IMR-90 (cell line): ENCODE data around the gene USB1. TPM values are rescaled to one million over a fixed set of nuclear protein-coding genes. Genes with fewer than 3 reads are reported as not detected.

Experiments
- ATAC-seq: fragments of 200-7000 bp; cut with Tn5 transposase; 2 replicates; pipeline ENCODE4 v1.9.1; 2020; ENCODE audit warnings: low read depth, mild to moderate bottlenecking, moderate library complexity
- BruUV-seq: library from RNA; stranded (reverse); fragments of 400-500 nt; replicated peaks from 2 replicates; lab custom pipeline; 2021; lab: Mats Ljungman, UMichigan
- CTCF ChIA-PET: fragments of 300-600 bp; formaldehyde crosslinking; extraction: SDS; loops from one replicate; lab custom pipeline; 2021; ENCODE audit warnings: antibody characterized with exemption; lab: Yijun Ruan, JAX
- POLR2A ChIA-PET: fragments of 300-600 bp; sonication (Branson Sonifier 250); formaldehyde crosslinking; loops from one replicate; lab custom pipeline; 2022; ENCODE audit warnings: antibody characterized with exemption; ENCODE audit not compliant: unreplicated experiment; lab: Charles Lee
- DNase-seq: peaks from one replicate; pipeline ENCODE4 v3.0.0; 2013
- H2AFZ ChIP-seq: replicated peaks from 2 replicates; pipeline ENCODE3; 2013; ENCODE audit warnings: low read length, mild to moderate bottlenecking; ENCODE audit not compliant: poor library complexity
- H2AK5ac ChIP-seq: 2 replicates; pipeline ENCODE4 v1.6.1; 2013; ENCODE audit warnings: low read depth, low read length, inconsistent platforms
- H2AK9ac ChIP-seq: replicated peaks from 2 replicates; pipeline ENCODE3; 2013; ENCODE audit warnings: mild to moderate bottlenecking, low read depth, low read length, moderate library complexity; ENCODE audit not compliant: poor library complexity
- H2BK120ac ChIP-seq: 2 replicates; pipeline ENCODE4 v1.6.1; 2013; ENCODE audit warnings: low read depth, low read length, inconsistent platforms
- H2BK15ac ChIP-seq: 3 replicates; pipeline ENCODE4 v1.6.1; 2013; ENCODE audit warnings: low read depth, low read length, inconsistent platforms
- H2BK20ac ChIP-seq: 2 replicates; pipeline ENCODE4 v1.6.1; 2013; ENCODE audit warnings: low read depth, mild to moderate bottlenecking, inconsistent platforms, low read length, moderate library complexity
- H2BK5ac ChIP-seq: 2 replicates; pipeline ENCODE4 v1.6.1; 2013; ENCODE audit warnings: mild to moderate bottlenecking, low read depth, low read length, inconsistent platforms; ENCODE audit not compliant: poor library complexity, severe bottlenecking
- H3K14ac ChIP-seq: replicated peaks from 2 replicates; pipeline ENCODE4 v1.6.1; 2013; ENCODE audit warnings: low read depth, low read length, inconsistent platforms
- H3K18ac ChIP-seq: 2 replicates; pipeline ENCODE4 v1.6.1; 2013; ENCODE audit warnings: low read depth, low read length, control low read depth
- H3K23ac ChIP-seq: 2 replicates; pipeline ENCODE4 v1.6.1; 2013; ENCODE audit warnings: low read depth, low read length, inconsistent platforms
- H3K27ac ChIP-seq: 2 replicates; pipeline ENCODE4 v1.5.1; 2013; ENCODE audit warnings: mild to moderate bottlenecking, control low read depth, low read length; ENCODE audit not compliant: insufficient read depth
- H3K27me3 ChIP-seq: 2 replicates; pipeline ENCODE4 v1.6.1; 2013; ENCODE audit warnings: low read length; ENCODE audit not compliant: control insufficient read depth, insufficient read depth
- H3K36me3 ChIP-seq: 2 replicates; pipeline ENCODE4 v1.6.1; 2013; ENCODE audit warnings: low read length, mixed read lengths; ENCODE audit not compliant: control insufficient read depth, insufficient read depth
- H3K4ac ChIP-seq: 2 replicates; pipeline ENCODE4 v1.6.1; 2013; ENCODE audit warnings: low read depth, low read length, inconsistent platforms
- H3K4me1 ChIP-seq: 2 replicates; pipeline ENCODE4 v1.6.1; 2013; ENCODE audit warnings: low read length, mixed read lengths; ENCODE audit not compliant: control insufficient read depth, insufficient read depth
- H3K4me2 ChIP-seq: 2 replicates; pipeline ENCODE4 v1.6.1; 2013; ENCODE audit warnings: low read depth, mild to moderate bottlenecking, control low read depth, low read length, moderate library complexity
- H3K4me3 ChIP-seq: 2 replicates; pipeline ENCODE4 v1.5.1; 2013; ENCODE audit warnings: low read depth, mild to moderate bottlenecking, control low read depth, low read length, moderate library complexity; ENCODE audit not compliant: insufficient read depth
- H3K56ac ChIP-seq: 2 replicates; pipeline ENCODE4 v1.6.1; 2013; ENCODE audit warnings: low read length, inconsistent platforms; ENCODE audit not compliant: insufficient read depth; ENCODE audit errors: extremely low read depth
- H3K79me1 ChIP-seq, 2 experiments: 2 replicates each; pipeline ENCODE4 v1.6.1; 2013; ENCODE audit warnings: low read length in 2 of 2, inconsistent platforms in 1 of 2, low read depth in 1 of 2
- H3K9ac ChIP-seq: 2 replicates; pipeline ENCODE4 v1.6.1; 2013; ENCODE audit warnings: low read depth, low read length, control low read depth
- H3K9me1 ChIP-seq: 2 replicates; pipeline ENCODE4 v1.6.1; 2013; ENCODE audit warnings: low read length, inconsistent platforms; ENCODE audit not compliant: insufficient read depth
- H3K9me3 ChIP-seq: 2 replicates; pipeline ENCODE4 v1.6.1; 2013; ENCODE audit warnings: low read length; ENCODE audit not compliant: control insufficient read depth, insufficient read depth
- H4K20me1 ChIP-seq: 2 replicates; pipeline ENCODE4 v1.6.1; 2013; ENCODE audit warnings: low read length, inconsistent platforms; ENCODE audit not compliant: insufficient read depth
- H4K5ac ChIP-seq: 2 replicates; pipeline ENCODE4 v1.6.1; 2013; ENCODE audit warnings: mild to moderate bottlenecking, low read depth, low read length, control low read depth
- H4K8ac ChIP-seq, 2 experiments: 2 replicates each; pipeline ENCODE4 v1.6.1; 2013; ENCODE audit warnings: low read depth in 2 of 2, low read length in 2 of 2, control low read depth in 1 of 2, inconsistent platforms in 1 of 2
- H4K91ac ChIP-seq: 2 replicates; pipeline ENCODE4 v1.6.1; 2013; ENCODE audit warnings: low read depth, low read length, inconsistent platforms; ENCODE audit not compliant: insufficient read depth
- CEBPB ChIP-seq: IDR thresholded peaks from 2 replicates; pipeline ENCODE4 v1.6.1; 2012; ENCODE audit warnings: low read depth, low read length, improper control_type of control experiment
- MAFK ChIP-seq: IDR thresholded peaks from 2 replicates; pipeline ENCODE4 v1.6.1; 2012; ENCODE audit warnings: low read depth, low read length, improper control_type of control experiment
- MAZ ChIP-seq: IDR thresholded peaks from 2 replicates; pipeline ENCODE4 v1.6.1; 2012; ENCODE audit warnings: low read depth, mild to moderate bottlenecking, low read length, improper control_type of control experiment, moderate library complexity, borderline replicate concordance
- NFE2L2 ChIP-seq: fragments of 150-350 bp; IDR thresholded peaks from 2 replicates; pipeline ENCODE4 v1.6.1; 2016; ENCODE audit warnings: low read depth, mild to moderate bottlenecking, low read length
- POLR2A ChIP-seq: IDR thresholded peaks from 2 replicates; pipeline ENCODE4 v1.6.1; 2012; ENCODE audit warnings: mild to moderate bottlenecking, low read depth, low read length
- RAD21 ChIP-seq: IDR thresholded peaks from 2 replicates; pipeline ENCODE4 v1.6.1; 2012; ENCODE audit warnings: low read length, improper control_type of control experiment
- RFX5 ChIP-seq: IDR thresholded peaks from 2 replicates; pipeline ENCODE4 v1.8.0; 2012; ENCODE audit warnings: low read depth, mild to moderate bottlenecking, low read length, moderate library complexity
- WGBS, 2 experiments: methylation state at CpG; one replicate each; pipeline versions ENCODE4 v1.1.5 to v1.1.7; 2013; ENCODE audit warnings: missing lambda C conversion rate in 2 of 2; ENCODE audit not compliant: insufficient read length in 1 of 2; ENCODE audit errors: extremely low coverage in 2 of 2; 5-methylcytosine and 5-hydroxymethylcytosine counted together
- dilution Hi-C: fragments of 300-500 bp; cut with HindIII; formaldehyde crosslinking; loops from one replicate; pipeline ENCODE4 v1.14.3; 2018; ENCODE audit warnings: low sequenced_read_pairs; ENCODE audit not compliant: unreplicated experiment
- in situ Hi-C: fragments of 300-500 bp; cut with MboI; formaldehyde crosslinking; loops from 3 replicates; pipeline ENCODE4 v1.14.3; 2019; ENCODE audit warnings: low sequenced_read_pairs, inconsistent platforms, mixed read lengths
- intact Hi-C: fragments of 100-400 bp; cut with micrococcal nuclease; formaldehyde crosslinking; loops from 2 replicates; pipeline ENCODE4 v1.10.0; 2022
- polyA plus RNA-seq, 3 experiments: library from polyadenylated mRNA; depleted of rRNA; stranded (reverse); fragments of >200 nt; gene quantifications; 2 replicates each; pipeline ENCODE4 v1.2.3, GENCODE V29; 2012; ENCODE audit warnings: low replicate concordance in 1 of 3
- total RNA-seq: library from RNA; depleted of rRNA; stranded (reverse); fragments of >200 nt; gene quantifications from 2 replicates; pipeline ENCODE4 v1.2.3, GENCODE V29; 2012
- TF ChIP-seq, protein P1 (sequence below): conservative IDR thresholded peaks from 2 replicates; pipeline ENCODE4 v1.5.1; 2012; ENCODE audit warnings: mild to moderate bottlenecking, low read depth, low read length, improper control_type of control experiment
- TF ChIP-seq, protein P2 (sequence below): fragments of 150-350 bp; IDR thresholded peaks from 2 replicates; pipeline ENCODE4 v1.6.1; 2016; ENCODE audit warnings: low read depth, mild to moderate bottlenecking, low read length, moderate library complexity, borderline replicate concordance

The USB1 gene
- total and polyA plus RNA-seq, 2 of the 4 experiments (the other 2 are of a cell fraction): 45.9 to 94.9 TPM

DNA sequence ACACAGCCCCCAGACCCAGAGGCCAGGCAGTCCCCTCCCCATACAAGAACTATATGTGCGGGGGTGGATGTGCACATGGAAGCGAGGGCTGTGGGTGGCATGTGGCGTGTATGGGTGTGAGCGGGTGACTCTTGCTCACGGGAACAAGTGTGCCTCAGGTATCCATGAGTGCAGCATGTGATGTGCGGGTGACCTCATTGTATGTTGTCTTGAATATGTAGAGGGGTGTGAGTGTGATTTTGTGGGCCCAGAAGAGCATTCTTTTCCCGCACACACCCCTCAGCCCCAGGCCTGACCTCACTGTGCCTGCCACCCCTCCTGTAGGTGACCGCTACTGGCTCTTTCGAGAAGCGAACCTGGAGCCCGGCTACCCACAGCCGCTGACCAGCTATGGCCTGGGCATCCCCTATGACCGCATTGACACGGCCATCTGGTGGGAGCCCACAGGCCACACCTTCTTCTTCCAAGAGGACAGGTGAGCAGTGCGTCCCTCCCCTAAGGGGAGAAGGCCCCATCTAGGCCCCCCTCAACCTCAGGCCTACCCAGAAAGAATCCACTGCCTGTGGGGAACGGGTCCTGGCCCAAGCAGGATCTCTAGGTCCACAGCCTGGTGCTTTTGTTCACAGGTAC, 41.8 kb downstream of the USB1 start:
- CTCF ChIA-PET: no interaction called here
- Histone ChIP-seq H3K14ac (no peak overlapping the region), H2AK9ac (no peak overlapping the region), H3K4me2 (no peak overlapping the region), H4K5ac (no peak overlapping the region), H3K9me3 (no peaks in the 10 kb centered on the region), H2BK15ac (no peak overlapping the region), H2BK20ac (no peak overlapping the region), H3K56ac (no peak overlapping the region), H3K4me1 (no peaks in the 10 kb centered on the region), H2BK120ac (no peak overlapping the region), H4K20me1 (no peaks in the 10 kb centered on the region), H2BK5ac (no peak overlapping the region), H2AK5ac (no peak overlapping the region), H3K4ac (no peak overlapping the region), H3K9me1 (no peaks in the 10 kb centered on the region), H3K9ac (no peak overlapping the region), H4K8ac (no peak overlapping the region), H3K18ac (no peak overlapping the region), H4K91ac (no peak overlapping the region), H3K27me3 (peaks cover 1% of the 10 kb centered on the region; the same call in 1 of the 2 replicates), H3K27ac (no peak overlapping the region), H3K79me1 (no peaks in the 10 kb centered on the region), H3K4me3 (no peak overlapping the region), H2AFZ (peak overlapping the region; percentile 58), H3K36me3 (no peaks in the 10 kb centered on the region), H3K23ac (no peak overlapping the region)
- intact Hi-C loops: no loop called here
- no peak for ATAC-seq
- dilution Hi-C loops: no loop called here
- TF ChIP-seq, protein P1, sequence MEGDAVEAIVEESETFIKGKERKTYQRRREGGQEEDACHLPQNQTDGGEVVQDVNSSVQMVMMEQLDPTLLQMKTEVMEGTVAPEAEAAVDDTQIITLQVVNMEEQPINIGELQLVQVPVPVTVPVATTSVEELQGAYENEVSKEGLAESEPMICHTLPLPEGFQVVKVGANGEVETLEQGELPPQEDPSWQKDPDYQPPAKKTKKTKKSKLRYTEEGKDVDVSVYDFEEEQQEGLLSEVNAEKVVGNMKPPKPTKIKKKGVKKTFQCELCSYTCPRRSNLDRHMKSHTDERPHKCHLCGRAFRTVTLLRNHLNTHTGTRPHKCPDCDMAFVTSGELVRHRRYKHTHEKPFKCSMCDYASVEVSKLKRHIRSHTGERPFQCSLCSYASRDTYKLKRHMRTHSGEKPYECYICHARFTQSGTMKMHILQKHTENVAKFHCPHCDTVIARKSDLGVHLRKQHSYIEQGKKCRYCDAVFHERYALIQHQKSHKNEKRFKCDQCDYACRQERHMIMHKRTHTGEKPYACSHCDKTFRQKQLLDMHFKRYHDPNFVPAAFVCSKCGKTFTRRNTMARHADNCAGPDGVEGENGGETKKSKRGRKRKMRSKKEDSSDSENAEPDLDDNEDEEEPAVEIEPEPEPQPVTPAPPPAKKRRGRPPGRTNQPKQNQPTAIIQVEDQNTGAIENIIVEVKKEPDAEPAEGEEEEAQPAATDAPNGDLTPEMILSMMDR: no peak
- TF ChIP-seq NFE2L2 (no peak), POLR2A (no peak), MAFK (no peak), MAZ (no peak), RFX5 (no peak), CEBPB (no peak), RAD21 (no peak)
- TF ChIP-seq, protein P2, sequence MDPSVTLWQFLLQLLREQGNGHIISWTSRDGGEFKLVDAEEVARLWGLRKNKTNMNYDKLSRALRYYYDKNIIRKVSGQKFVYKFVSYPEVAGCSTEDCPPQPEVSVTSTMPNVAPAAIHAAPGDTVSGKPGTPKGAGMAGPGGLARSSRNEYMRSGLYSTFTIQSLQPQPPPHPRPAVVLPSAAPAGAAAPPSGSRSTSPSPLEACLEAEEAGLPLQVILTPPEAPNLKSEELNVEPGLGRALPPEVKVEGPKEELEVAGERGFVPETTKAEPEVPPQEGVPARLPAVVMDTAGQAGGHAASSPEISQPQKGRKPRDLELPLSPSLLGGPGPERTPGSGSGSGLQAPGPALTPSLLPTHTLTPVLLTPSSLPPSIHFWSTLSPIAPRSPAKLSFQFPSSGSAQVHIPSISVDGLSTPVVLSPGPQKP: no peak
- no TSS peak for BruUV-seq
- in situ Hi-C loops: no loop called here
- 80% methylated on average over 3 of the region's 16 CpGs; no CpG with 5 or more reads in 1 of the 2 experiments for WGBS, 2 experiments
- POLR2A ChIA-PET: no interaction called here
- no peak for DNase-seq
